ENCODE data around the gene SLC39A9. TPM values are rescaled to one million over a fixed set of nuclear protein-coding genes. Genes with fewer than 3 reads are reported as not detected.

Gene SLC39A9
- total RNA-seq, 4 donors from 2014 or later, result 64.9 to 101 (median 81.3) TPM

GRCh38 chr14:69373104-69373503 is 25.4 kb upstream of the SLC39A9 start:
- H3K4me3 ChIP-seq (replicated peaks in 1 of 3), result no peak overlapping the region
- H3K4me1 ChIP-seq, result no peaks in the 10 kb centered on the region
- no peaks in the 10 kb centered on the region for H3K27me3 ChIP-seq
- DNase-seq, result no peak
- WGBS, 2 donors, result 0 to 80% methylated on average over 1 of the region's 1 CpG
- TF ChIP-seq POLR2A (IDR thresholded peaks at IDR 0.05), result no peak
- TF ChIP-seq CTCF (IDR thresholded peaks at IDR 0.05), result no peak
- no peaks in the 10 kb centered on the region for H3K9me3 ChIP-seq
- no peak overlapping the region for H3K27ac ChIP-seq
- intact Hi-C loops (cut with DNase I), result no loop called here
- H3K36me3 ChIP-seq, result peaks cover 8 to 9% of the 10 kb centered on the region in 2 donors

- DNase-seq, result no peak
- no peak overlapping the region for H3K4me3 ChIP-seq (replicated peaks in 1 of 3)
- TF ChIP-seq CTCF (IDR thresholded peaks at IDR 0.05) (no peak), POLR2A (IDR thresholded peaks at IDR 0.05) (no peak)
- no peaks in the 10 kb centered on the region for H3K9me3 ChIP-seq
- no peak overlapping the region for H3K27ac ChIP-seq
- intact Hi-C loops (cut with DNase I), result no loop called here
- peaks cover 8 to 9% of the 10 kb centered on the region in 2 donors for H3K36me3 ChIP-seq
- H3K27me3 ChIP-seq, result no peaks in the 10 kb centered on the region
- no peaks in the 10 kb centered on the region for H3K4me1 ChIP-seq
Observed at GRCh38 chr14:69374235-69374634, 24.3 kb upstream of the SLC39A9 start.

GRCh38 chr14:69375182-69375581 is 23.3 kb upstream of the SLC39A9 start:
- intact Hi-C loops (cut with DNase I), result no loop called here

GRCh38 chr14:69375722-69376121 is 22.8 kb upstream of the SLC39A9 start:
- no peaks in the 10 kb centered on the region for H3K27me3 ChIP-seq
- no peak overlapping the region for H3K4me3 ChIP-seq (replicated peaks in 1 of 3)
- H3K4me1 ChIP-seq, result no peaks in the 10 kb centered on the region
- no peaks in the 10 kb centered on the region for H3K9me3 ChIP-seq
- TF ChIP-seq CTCF (IDR thresholded peaks at IDR 0.05) (no peak), POLR2A (IDR thresholded peaks at IDR 0.05) (no peak)
- H3K27ac ChIP-seq, result no peak overlapping the region
- intact Hi-C loops (cut with DNase I), result no loop called here
- 97 to 98% methylated on average over 5 of the region's 5 CpGs for WGBS, 2 donors
- no peak for DNase-seq
- peaks cover 9 to 14% of the 10 kb centered on the region in 2 donors for H3K36me3 ChIP-seq

More at GRCh38 chr14:69375182-69375581, 23.3 kb upstream of the SLC39A9 start:
- 80 to 98% methylated on average over 3 of the region's 3 CpGs for WGBS, 2 donors
- Histone ChIP-seq H3K27ac (no peak overlapping the region), H3K4me1 (no peaks in the 10 kb centered on the region), H3K27me3 (no peaks in the 10 kb centered on the region), H3K4me3 (replicated peaks in 1 of 3) (no peak overlapping the region), H3K9me3 (no peaks in the 10 kb centered on the region), H3K36me3 (peaks cover 9 to 14% of the 10 kb centered on the region in 2 donors)
- no peak for DNase-seq
- TF ChIP-seq CTCF (IDR thresholded peaks at IDR 0.05), result no peak
- no peak for TF ChIP-seq POLR2A (IDR thresholded peaks at IDR 0.05)

GRCh38 chr14:69376439-69376838 is 22.1 kb upstream of the SLC39A9 start:
- no peaks in the 10 kb centered on the region for H3K9me3 ChIP-seq
- DNase-seq, result no peak
- no peaks in the 10 kb centered on the region for H3K27me3 ChIP-seq
- TF ChIP-seq POLR2A (IDR thresholded peaks at IDR 0.05) (no peak), CTCF (IDR thresholded peaks at IDR 0.05) (no peak)
- intact Hi-C loops (cut with DNase I), result no loop called here
- H3K4me1 ChIP-seq, result no peaks in the 10 kb centered on the region
- H3K27ac ChIP-seq, result no peak overlapping the region
- peaks cover 9 to 14% of the 10 kb centered on the region in 2 donors for H3K36me3 ChIP-seq
- H3K4me3 ChIP-seq (replicated peaks in 1 of 3), result no peak overlapping the region
